HG02885 (cell line): ENCODE data around the gene ULK4.

ENCODE experiments used
- ATAC-seq: cut with Tn5 transposase; IDR thresholded peaks from one replicate; pipeline ENCODE4 v1.9.1; 2021; ENCODE audit warnings: mild to moderate bottlenecking; ENCODE audit not compliant: unreplicated experiment, poor library complexity

ULK4 gene

DNA sequence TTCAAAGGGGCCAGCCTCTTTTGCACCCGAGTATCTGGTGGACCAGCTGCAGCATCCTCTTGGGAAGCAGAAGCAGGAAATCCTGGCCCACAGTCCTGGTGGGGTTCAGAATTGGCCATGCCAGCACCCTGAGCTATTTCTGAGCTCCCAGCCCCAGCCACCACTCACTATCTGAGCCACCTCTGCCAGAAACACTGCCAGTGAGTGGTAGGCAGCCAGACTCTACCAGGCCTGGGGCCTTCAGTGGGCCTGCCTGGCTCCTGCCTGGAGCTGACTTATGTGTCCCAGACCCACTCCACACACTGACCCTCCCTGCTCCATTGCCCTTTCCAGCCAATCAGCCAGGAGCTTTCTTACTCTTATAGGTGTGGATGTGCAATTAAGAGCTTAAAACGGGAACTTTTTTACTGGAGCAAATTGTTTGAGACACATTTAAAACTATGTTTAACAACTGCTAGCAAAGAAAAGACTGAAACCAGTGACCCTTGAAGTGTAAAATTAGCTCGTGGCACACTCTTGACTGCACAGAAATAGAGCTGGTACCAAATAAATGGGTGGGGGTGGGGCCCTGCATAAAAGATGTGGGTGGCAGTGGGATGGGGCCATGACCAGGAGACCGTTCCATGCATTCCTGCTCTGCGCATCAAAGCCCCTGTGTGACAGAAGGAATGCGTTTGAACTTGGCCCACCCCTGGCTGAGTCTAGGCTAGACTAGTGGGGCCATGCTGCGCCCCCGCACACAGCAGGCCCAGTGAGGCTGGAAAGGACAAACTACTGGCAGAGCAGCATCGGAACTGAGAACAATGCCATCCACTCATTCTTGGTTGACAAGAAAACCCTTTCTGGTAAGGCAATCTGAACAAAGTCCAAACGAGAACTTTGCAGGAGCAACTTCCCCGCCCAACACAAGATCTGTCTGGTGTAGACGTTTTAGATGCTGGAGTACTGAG, 714.6 kb downstream of the ULK4 start:
- ATAC-seq = no peak

DNA sequence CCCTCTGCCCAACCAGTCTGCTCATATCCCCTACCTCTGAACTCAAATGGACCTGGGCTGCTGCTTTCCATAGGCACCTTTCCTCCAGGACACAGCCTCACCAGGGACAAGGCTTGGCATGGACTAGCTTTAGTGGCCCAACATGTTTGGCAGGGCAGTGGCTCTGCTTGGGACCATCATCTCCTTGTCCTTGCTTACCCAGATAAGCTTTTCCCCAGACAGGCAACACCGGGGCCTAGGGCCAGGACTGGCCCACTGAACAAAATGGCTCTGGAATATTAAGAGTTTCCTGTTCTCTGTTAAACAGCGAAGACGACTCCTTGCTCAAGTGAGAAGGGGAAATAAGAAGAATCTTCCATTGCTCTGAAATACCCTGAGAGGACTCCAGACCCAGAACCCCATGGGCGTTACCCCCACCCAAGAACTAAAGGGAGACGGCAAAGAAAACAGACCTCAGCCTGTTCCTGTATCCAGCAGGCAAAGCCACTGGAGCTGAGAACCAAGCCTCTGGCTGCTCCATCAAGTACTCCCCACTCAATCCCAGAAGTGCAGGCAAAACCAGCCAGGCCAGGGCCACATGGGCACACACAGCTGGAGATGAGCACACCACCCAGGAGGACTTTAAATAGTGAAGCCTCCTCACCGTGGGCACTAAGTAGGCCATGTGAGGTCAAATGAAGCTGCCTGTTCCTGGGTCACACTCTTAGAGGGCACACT, 717.1 kb downstream of the ULK4 start:
- ATAC-seq = no peak

DNA sequence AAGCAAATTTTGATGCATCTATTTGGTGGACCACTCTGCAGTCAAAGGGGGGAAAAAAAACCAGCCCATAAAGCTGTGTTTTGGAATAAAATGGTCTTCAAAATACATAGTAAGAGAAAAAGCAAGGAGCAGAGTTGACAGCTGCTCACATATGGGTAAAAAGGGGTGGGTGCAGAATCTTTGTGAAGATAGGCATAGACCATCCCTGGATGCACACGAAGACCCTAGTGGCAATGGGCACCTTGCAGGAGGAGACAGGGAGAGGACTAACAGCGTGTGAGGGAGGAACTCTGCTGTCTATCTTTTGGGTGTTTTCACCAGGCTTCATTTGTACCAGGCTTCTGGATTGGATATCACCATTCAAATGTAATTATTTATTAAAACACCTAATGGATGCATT, 718.7 kb downstream of the ULK4 start:
- ATAC-seq = no peak

DNA sequence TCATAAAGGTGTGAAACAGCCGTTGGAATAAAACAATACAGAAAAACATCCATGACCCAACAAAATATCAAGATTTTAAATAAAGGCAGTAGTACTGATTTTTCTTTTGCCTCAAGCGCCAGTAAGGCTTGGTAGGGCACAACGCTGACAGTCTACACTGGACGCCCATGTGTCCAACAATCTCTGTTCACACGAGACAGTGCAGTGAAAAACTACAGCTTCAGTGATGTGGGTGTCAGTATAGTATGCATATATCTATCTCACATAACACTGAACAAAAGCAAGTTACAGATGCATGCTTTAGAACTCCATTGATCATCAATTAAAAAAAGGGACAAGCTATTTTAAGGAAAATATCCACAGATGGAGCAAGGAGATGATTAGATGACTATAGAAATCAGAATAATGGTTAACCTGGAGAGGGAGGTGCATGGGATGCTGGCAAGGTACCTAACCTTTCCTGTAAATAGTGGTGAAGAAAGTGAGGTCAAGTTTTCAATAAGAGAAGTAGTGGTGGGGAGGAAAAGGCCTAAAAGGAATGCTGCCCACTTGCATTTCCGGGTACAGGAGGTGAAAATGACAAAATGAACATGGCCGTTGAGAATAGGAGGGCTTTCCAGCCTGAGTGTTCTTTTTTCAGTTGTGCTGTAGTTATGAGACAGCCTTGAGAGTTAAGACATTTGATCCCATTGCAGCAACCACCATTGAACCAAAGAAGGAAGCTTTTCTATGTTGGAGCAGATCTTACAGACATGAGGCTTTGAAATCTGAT, 719.9 kb downstream of the ULK4 start:
- ATAC-seq = no peak

DNA sequence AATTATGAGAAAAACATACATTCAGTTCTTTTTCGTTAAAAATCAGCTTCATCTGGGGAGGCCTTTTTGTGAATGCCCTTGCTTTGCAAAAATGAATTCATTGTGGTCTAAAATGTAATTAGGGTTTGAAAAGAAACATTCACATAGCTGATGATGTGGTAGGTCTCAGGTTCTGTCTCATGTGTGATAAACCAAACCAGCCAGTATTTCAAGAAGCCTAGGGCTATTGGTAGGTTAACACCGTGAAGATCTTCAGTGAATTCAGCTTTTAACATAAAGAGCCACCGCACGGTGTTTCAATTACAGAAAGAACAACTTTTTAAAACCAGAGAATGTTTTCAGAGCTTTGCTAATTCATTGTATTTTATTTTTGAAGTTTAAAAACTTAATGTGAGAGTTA, 720.7 kb downstream of the ULK4 start:
- ATAC-seq = no peak

DNA sequence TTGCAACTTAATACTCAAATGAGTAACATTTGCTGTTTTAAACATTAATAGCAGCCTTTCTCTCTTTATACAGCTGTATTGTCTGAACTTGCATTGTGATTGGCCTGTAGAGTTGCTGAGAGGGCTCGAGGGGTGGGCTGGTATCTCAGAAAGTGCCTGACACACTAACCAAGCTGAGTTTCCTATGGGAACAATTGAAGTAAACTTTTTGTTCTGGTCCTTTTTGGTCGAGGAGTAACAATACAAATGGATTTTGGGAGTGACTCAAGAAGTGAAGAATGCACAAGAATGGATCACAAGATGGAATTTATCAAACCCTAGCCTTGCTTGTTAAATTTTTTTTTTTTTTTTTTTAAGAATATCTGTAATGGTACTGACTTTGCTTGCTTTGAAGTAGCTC, 722.3 kb downstream of the ULK4 start:
- ATAC-seq = no peak

DNA sequence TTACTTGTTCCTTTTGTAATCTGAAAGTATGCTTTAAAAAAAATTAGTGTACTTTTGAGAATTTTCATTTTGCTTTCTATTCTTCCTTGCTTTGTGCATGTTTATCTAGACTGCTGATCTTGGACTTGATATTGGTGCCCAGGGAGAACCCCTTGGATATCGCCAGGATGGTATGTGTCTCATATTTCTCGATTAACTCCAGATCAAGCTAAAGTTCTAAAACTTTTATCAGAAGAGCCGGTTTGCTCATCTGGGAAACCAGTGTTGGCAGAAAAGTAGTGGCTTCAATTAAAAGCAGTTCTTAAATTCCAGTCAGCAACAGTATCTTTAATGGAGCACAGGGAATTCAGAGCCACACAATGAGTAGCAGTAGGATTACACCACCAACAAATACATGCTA, 724.0 kb downstream of the ULK4 start:
- ATAC-seq = no peak

DNA sequence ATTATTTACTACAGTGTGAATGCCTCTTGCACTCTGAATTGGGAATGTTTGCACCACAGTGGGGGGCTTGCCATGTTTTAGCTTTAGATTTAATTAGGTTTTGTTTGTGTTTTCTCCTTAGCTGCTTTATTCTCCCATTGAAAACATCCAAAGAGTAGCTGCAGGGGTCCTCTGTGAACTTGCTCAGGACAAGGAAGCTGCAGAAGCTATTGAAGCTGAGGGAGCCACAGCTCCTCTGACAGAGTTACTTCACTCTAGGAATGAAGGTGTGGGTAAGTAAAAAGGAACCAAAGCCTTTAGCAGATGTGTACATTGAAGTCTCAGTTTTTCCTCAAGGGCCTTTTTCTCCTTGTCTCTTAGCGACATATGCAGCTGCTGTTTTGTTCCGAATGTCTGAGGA, 725.7 kb downstream of the ULK4 start:
- no peak for ATAC-seq

DNA sequence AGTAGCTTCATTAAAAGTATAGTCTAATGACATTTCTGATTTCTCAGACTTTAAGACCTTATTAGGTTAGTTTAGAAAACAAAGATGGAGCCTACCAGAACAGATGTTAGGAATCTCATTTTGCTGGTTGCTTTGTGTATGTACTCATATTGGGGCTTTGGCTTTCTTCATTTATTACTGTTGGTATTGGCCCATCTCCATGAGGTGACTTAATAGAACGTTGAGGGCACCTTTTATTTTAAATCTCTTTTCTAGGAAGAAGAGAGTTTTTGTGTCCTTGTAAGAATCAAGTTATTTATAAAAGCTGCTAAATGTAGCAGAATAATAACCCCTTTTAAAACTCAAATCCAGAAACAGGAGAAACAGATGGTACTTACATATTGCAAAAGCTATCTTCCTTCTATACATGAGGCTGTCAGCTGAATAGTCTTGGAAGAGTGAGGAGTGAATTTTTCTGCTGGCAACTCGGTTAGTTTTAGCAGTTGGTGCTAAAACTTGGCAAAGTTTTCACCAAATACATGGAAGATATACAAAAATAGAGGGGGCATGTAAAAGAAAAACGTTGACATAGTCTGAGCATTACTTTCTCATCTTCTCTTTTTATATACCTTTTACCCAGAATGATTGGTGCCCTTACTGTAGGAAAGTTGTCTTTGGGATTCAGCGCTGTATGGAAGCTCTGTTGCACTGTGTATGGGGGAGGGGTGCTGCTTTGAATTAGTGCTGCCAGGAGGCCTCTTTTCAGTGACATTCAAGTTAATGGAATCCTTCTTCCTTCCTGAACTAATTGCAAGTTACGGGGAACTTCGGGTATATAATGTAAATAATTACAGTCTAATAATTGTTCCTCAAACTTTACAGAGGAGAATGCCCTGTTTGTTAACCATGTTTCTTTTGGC, 726.8 kb downstream of the ULK4 start:
- no peak for ATAC-seq

DNA sequence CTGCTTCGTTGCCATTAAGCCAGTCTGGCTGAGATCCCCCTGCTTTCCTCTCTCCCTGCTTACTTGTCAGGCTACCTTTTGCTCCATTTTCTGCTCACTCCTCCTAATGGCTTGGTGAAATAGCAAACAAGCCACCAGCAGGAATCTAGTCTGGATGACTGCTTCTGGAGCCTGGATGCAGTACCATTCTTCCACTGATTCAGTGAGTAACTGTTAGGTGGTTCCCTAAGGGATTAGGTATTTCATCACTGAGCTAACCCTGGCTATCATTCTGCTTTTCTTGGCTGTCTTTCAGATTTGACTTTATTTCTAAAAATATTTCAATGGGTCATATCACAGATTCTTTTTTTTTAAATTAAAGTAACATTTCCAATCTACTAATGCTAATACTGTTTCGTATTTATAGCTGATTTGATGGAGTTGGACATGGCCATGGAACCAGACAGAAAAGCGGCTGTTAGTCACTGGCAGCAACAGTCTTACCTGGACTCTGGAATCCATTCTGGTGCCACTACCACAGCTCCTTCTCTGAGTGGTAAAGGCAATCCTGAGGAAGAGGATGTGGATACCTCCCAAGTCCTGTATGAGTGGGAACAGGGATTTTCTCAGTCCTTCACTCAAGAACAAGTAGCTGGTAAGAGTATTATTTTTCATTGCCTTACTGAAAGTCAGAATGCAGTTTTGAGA, 737.6 kb downstream of the ULK4 start:
- ATAC-seq = no peak

DNA sequence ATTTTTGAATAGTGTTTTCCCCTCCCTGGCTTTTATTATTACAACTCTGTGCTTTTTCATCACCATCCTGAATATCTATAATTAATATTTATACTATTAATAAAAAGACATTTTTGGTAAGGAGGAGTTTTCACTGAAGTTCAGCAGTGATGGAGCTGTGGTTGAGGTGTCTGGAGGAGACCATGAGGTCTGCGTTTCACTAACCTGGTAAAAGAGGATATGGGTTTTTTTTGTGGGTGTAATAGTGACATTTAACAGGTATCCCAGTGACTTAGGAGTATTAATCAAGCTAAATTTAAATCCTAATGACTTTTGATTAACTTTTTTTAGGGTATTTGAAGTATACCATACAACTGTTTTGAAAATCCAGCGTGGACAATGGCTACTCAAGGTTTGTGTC, 738.2 kb downstream of the ULK4 start:
- ATAC-seq = no peak

DNA sequence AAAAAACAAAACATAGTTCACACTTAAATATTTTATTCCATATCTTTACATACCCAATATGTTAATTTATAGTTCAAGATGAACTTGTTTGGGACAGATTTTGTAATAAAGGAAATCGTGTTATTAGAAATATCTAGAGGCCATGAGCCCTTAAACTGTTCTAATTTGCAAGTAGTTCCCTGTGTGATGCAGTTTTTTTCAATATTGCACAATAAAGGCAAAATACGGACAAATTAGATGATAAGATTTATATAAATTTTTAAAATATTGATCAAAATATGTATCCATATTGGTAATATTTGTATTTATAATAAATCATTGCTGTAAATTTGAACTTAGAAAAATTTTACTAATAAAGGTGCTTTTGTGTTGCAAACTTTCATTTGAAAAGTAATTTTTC, 738.8 kb downstream of the ULK4 start:
- no peak for ATAC-seq

DNA sequence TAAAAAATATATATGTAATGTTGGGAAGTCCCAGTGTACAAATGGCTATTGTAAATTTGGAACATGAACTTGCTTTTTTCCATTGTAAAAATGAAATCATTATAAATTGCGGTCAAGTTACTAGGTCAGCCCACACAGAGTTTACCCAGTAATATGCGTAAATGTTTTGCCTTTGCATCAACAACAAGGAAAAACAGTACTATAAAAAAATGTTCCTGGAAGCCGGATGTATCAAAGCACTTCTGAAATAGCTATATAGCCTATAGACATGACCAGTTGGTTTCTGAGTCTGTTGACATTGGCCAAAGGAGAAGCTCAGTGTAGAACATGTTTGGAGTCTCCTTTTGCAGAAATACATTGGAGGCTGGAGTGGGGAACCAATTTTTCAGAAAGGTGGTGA, 739.4 kb downstream of the ULK4 start:
- ATAC-seq = no peak

DNA sequence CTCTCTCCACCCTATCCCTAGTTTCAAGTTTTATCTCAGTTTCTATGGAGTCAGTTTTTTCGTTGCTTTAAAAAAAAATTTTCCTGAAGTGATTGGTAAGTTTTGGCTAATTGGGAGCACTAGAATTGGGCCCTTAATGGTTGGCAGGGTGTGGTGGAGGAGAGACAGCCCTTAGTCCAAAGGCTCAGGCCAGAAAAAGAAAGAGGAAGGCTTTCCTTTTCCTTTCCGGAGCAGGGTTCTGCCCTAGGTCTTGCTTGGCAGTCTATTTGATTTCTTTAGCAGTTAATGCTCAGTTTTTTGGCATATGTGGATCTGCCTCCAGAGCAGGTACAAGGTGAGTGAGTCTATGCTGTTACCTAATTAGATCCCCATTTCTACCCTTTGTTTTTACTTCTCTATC, 739.9 kb downstream of the ULK4 start:
- ATAC-seq = no peak

DNA sequence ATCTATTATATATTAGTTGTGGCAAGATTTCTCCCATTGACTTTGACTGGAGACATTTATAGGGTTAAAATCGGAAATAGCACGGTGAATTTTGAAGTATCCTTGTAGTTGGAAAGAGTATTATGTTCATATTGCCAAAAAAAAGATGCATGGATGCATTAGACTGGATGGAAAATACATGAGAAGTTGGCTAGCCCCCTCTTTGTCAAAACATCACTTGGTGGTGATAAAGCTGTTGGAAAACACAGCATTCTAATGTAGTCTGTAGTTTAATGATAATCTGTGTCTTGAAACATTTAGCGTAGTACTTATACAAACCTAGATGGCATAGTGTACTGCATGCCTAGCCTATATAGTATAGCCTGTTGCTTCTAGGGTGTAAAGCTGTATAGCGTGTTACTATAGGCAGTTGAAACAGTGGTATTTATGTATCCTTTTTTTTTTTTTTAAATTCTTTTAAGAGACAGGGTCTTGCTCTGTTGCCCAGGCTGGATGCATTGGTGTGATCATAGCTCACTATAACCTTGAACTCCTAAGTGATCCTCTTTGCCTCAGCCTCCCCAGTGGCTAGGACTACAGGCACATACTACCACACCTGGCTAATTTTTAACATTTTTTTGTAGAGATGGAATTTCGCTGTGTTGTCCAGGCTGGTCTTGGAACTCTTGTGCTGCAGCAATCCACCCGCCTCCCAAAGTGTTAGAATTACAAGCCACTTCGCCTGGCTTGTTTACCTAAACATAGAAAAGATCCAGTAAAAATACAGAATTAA, 740.8 kb downstream of the ULK4 start:
- no peak for ATAC-seq

DNA sequence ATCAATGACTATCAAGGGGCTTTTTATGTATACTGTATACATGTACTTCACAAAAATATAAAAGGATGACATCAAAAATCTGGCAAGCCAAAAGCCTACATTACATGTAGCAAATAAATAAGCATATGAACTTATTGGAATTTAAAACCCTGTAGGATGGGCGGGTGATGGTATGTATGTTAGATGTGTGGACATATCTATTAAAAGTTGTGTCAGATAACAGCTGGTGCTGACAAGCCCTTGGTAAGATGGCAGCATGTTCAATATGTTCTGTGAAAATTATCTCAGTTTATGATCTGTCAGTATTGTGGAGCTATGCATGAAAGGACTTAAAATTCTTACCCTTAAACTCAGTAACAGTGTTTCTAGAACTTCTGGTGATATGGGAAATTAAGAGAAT, 742.5 kb downstream of the ULK4 start:
- no peak for ATAC-seq

DNA sequence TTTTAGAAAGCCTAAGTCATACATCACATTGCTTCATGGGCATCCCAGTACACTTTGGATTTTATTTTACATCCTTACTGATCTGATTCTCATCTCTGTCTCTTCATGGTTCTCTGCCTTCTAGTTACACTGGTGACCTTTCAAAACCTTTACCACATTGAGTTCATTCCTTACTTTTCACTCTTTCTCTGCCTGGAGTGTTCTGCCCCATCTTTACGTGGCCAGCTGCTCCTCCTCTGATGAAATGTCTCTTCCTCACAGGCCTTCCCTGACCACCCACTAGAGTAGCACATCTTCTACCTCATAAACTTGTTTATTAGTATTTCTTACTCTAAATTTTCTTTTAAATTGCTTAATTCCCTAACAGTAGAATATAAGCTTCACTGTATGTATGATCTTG, 744.9 kb downstream of the ULK4 start:
- no peak for ATAC-seq

DNA sequence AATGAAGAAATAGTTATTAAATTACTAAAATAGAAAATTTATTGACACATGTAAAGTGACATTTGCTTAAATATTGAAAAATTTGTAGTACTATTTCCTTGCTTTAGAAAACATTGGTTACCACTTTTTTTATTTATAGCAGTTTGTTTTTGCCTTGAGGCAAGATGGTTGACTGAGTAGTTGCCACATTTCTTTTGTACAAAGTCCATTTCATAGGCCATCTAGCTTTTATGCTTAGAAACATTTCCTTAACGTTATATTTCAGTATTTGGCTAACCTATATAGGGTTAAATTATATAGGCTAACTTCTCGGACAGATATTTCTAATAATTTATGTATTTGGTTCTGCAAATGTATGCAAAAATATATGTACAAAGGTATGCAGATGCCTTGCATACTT, 745.5 kb downstream of the ULK4 start:
- no peak for ATAC-seq

DNA sequence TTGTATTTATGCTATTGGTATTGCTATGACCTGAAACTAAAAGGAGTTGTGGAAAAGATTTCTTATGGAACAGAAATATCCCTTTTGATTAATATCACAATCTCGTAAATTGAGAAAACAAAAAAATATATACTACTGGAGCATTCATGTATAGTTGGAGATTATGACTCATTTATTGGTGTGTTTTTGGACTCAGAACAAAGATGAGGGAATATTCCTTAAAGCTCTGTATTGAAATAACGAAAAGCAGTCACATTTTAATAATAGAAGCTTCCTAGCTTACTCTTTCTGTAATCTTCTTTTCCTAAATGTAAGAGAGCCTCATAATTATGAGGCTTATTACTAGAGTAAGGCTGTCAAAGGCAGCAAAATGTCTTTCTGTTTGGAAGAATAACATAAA, 748.3 kb downstream of the ULK4 start:
- no peak for ATAC-seq
